GM18520 (cell line): Measurements from ENCODE around the gene CD209.

Experiments used
- ATAC-seq: cut with Tn5 transposase; IDR thresholded peaks from one replicate; pipeline ENCODE4 v1.9.1; 2021; ENCODE audit not compliant: unreplicated experiment

The CD209 gene

DNA sequence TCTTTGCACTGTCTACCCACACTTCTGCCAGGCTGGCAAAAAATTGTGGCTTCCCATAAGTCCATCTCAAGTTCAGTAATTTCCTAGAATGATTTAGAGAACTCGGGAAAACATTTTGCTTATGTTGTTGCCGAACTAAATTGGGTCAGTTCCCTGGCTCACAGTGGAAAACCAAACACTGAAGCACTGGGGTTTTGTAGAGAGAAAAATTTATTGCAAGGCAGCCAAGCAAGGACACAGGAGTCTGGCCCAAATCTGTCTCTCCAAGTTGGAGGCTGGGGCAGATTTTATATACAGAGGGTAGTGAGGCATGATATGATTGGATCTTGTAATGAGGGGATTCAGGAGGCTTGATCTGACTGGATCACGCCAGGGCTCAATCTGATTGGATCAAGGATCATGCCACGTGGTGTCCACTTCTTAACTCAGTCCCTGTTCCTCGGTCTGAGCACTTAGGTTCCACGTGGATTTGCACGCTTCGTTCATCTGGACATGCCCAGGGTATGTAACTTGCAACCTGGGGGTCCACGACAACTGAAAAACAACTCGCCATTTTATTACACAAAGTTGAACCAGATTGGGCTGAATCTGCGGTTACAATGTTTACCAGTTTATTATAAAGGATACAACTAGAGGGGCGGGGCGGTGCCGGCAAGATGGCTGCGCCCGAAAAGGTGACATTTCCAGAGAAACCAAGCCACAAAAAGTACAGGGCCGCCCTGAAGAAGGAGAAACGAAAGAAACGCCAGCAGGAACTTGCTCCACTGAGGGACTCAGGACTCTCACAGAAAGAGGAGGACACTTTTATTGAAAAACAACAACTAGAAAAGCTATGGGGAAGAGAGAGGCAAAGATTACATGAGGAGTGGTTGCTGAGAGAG is 7.3 kb downstream of the CD209 start:
- no peak for ATAC-seq

DNA sequence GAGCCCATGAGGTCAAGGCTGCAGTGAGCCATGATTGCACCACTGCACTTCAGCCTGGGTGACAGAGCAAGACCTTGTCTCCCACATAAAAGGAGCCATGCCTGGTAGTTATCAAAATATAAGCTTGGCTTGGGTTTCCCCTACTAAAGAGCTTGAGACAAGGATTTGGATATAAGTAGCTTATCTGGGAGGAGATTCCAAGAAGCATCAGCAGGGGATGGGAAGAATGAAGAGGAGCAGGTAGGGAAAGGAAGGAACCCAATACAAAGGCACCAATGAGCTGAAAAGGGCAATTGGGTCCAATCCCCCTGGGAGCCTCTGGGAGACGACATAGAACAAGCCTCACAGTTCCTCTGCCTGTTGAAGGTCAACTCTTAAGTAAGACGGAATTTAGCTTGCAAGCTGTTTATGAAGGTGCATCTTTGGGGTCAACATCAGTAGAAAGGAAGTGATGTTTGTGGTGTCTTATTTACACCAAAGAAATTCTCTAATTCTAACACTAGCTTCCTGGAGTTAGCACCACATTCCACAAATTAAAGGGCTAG is 8.1 kb downstream of the CD209 start:
- ATAC-seq, result no peak

DNA sequence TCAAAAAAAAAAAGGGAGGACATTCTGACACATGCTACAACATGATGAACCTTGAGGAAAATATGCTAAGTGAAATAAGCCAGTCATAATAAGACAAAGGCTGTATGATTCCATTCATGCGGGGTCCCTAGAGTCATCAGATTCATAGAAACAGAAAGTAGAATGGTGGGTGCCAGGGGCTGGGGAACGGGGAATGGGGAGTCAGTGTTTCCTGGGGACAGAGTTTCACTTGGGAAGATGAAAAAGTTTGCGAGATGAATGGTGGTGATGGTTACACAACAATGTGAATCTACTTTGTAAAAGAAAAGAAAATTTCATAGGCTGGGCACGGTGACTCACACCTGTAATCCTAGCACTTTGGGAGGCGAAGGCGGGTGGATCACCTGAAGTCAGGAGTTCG is 9.3 kb downstream of the CD209 start:
- no peak for ATAC-seq

DNA sequence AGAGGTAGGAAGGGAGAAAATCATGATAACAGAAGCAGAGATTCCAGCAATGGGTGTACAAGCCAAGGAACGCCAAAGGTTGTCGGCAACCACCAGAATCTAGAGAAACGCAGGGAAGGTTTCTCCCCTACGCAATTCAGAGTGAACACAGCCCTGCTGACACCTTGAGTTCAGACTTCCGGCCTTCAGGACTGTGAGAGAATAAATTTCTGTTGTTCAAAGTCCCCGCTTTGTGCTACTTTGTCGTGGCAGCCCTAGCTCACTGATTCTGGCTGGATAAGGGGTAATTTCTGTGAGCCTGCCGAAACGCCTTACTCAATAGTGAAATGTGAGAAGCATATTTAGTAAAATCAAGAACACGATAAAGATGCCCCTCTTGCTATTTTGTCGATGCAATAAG is 10.1 kb downstream of the CD209 start:
- no peak for ATAC-seq

DNA sequence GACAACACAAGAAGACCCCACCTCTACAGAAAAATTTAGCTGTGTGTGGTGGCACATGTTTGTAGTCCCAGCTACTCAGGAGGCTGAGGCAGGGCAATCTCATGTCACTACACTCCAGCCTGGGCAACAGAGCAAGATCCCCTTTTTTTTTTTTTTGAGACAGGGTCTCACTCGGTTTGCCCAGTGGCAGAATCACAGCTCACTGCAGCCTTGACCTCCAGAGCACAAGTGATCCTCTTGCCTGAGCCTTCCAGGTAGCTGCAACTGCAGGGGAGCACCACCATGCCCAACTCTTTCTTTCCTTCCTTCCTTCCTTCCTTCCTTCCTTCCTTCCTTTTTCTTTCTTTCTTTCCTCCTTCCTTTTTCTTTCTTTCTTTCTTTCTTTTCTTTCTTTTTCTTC is 11.2 kb downstream of the CD209 start:
- ATAC-seq, result no peak

DNA sequence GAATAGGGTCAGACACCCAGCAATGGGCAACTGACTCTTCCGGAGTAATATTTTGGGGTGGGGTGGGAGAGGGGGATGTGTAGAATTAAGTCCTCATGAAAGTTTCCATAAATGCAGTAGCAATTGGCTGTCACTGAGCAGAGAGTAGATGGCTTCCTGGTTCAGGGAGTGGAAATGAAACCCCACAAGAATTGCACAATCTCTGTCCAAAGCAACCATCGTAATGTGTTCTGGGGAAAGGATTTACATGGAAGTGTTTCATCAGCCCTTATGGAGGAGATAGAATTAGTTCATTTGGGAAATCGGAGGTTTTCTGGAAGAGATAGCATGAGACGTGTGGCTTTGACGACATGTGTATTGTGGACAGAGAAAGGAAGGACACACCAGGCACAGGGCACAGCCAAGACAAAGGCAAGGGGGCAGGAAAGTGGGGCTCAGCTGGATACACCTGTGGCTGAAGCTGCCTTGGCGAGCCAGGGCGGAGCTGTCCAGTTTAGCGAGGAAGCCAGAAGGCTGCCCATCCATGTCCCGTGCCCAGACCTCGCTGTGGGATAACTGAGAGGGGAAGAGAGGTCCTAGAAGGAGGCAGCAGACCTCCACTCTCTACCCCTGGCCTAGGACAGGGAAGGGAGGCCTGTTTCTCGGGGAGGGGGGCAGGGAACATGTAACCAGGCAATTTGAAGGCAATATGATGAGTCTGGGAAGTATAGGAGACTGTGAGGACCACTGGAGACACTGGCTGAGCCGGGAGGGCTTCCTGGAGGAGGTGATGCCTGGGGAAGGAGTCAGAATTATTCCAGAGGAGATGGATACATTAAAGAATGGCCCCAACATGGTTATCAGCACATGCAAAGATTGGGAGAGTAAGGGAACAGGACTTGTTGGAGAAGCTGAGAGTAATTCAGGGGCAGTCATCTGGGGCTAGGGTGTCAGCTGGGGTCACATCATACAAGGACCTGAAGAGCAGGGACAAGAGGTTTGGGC is 12.8 kb downstream of the CD209 start:
- ATAC-seq, result no peak

DNA sequence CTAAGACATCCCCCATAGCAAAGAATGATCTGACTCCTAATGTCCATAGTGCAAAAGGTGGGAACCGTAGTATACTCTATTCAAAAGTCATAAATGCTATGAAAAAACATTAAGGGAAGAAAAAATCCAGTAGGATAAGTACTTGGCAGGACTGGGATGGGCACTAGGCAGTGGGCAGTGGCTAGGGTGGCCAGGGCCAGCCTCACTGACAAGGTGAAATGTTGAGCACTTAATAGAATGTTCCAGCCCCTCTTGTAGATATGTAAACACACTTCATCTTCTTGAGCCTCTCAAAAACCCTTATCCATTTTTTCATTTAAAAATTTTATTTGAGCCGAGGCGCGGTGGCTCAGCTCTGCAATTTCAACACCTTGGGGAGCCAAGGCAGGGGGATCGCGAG is 14.0 kb downstream of the CD209 start:
- no peak for ATAC-seq

DNA sequence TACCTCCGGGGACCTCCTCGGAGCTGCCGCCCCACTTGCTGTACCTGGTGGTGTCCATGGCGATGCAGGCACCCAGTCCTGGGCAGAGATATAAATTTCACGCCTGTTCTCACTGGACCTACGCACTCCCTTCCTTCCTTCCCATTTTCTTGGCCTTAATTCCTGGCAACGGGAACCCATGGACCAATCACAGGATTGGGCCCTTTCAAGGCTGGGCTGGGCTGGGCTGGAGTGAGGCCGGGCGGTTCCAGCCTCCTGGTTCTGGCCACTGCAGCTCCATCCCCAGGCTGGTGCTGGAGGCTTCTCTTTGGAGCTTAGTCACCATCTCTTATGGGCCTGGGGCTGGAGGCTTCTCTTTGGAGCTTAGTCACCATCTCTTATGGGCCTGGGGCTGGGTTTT is 15.3 kb downstream of the CD209 start, which contains the start of gene CLEC4G:
TSS of gene CLEC4G (minus strand) at position 66 of the 400 bp plus-strand sequence. CDS start at position 58, 8 bp downstream.
- no peak for ATAC-seq

DNA sequence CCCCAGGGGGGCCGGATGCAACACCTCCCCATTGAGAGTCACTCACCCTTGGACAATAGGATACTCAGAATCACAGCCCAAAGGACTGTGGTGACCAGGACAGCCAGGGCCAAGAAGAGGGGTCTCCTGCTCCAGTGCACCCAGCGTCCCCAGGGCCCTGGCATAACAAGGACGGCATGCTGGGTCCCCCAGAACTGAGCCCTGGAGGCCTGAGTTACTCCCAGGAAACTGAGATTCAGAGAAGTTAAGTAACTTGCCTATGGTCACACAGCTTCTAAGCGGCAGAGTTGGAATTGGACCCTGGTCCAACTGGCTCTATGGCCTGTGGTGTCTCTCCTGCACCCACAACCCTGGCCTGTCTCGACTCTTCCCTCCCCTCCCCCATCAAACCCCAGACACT is 15.7 kb downstream of the CD209 start:
- no peak for ATAC-seq

DNA sequence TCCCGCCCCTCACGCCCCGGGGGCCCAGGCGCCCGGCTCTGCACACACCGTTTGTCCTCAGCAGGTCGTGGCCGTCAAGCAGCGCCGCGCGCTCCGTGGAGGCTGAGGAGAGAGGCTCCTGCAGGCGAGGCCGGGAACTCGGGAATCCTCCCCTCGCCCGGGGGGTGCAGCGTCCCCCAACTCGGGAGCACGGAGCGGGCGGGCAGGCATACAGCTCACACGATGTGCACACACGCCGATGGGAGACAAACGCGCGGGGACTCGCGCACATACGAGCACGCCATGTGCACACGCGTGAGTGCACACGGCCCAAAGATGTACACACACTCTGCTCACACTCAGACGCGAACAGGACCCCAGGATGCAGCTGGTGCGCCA is 16.1 kb downstream of the CD209 start:
- no peak for ATAC-seq

DNA sequence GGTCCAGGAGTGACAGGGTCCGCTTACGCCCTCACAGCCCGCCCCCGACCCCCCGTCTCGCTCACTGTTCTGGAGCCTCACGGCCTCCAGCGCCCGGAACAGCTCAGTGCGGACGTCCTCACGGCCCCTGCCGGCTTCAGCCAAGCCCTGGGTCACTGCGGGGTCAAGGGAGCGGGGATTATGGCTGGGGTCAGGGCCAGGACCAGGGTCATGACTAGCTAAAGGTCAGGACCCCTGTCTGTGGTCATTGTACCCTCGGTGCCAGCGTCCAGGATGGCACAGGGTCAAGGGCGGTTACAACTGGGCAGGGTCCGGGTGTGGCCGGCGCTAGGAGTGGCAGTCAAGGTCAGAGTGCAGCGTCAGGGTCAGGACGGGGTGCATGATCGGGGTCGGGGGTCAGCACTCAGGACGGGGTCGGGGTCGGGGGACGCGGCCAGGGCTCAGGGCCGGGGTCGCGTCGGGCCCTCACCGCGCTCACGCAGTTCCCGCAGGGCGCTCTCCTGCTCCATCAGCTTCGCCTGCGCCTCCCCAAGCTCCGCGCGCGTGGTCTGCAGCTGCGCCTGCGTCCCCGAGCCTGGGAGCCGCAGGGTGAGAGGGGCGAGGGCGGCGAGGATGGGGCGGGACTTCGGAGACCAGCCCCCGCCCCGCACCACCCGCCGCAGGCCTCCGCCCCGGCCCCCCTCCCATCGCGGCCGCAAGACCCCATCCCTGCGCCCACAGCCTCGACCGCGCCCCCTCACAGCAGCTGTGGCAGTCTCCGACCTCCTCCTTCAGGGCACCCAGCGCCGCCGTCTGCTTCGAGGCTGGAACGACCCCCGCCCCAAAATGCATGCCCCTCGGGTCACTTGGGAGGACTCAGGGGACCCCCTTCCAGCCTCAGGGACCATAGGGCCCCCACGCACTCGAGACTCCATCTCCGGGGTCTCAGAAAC is 16.8 kb downstream of the CD209 start:
- no peak for ATAC-seq

DNA sequence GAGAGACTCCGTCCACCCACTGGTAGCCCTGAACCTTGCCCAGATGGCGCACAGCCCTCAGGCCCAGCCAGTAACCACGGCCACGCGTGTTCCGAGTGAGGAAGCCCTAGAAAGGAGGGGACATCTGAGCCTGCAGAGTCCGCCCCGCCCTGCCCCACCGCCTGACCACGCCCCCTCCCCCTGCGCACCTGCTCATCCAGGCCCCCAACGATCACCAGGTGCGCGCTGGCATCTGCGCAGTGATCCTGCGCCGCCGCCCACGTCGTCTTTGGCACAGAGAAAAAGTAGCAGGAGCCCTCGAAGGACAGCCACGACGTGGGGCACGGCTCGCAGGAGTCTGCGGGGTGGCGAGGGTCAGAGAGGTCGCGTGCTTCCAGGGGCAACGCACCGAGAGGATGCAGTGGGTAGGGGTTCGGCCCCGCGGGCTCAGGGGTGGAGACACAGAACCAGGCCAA is 17.5 kb downstream of the CD209 start:
- no peak for ATAC-seq

DNA sequence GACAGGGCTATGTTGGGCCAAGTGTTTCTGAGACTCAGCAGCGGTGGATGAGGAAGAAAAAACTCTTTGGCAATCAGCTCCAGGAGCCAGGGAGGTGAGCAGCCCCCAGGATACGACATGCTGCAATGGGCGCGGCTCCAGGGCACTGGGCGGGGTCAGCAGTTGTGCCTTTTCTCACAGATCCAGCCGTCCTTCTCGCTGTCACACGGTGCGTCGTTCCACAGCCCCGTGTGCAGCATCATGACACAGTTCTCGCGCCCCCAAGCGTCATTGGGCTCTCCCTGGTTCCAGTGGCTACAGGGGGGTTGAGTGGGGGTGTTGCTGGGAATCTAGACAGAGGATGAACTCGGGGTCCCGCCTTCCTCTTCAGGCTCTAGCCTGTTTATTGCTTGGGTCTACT is 18.1 kb downstream of the CD209 start:
- no peak for ATAC-seq

DNA sequence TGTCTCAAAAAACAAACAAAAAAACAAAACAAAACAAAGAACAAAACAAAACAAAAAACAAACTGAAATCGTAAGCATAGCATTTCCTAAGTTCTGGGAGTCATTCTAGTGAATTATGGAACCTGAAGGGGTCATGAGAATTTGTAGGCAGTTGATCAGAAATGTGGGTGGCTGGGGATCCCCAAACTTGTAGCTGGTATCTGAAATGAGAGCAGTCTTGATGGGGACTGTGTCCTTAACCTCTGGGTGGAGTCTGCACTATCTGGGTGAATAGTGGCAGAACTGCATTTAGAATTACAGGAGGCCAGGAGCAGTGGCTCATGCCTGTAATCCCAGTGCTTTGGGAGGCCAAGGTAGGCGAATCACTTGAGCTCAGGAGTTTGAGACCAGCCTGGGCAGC is 21.5 kb downstream of the CD209 start:
- ATAC-seq, result no peak

DNA sequence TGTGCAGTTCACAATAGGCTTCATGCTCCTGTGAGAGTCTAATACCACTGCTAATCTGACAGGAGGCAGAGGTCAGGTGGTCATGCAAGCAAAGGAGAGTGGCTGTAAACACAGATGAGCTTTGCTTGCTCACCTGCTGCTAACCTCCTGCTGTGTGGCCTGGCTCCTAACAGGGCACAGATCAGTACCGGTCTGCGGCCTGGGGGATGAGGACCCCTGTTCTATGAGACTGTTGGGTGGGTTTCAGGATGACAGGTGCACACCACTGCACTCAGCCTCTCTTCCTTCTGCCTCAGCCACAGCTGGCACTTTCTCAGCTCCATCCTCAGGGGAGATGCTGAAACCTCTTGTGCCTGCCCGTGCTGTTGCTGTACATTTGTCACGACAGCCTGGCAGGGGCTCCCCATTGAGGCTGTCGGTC is 25.1 kb downstream of the CD209 start:
- no peak for ATAC-seq

DNA sequence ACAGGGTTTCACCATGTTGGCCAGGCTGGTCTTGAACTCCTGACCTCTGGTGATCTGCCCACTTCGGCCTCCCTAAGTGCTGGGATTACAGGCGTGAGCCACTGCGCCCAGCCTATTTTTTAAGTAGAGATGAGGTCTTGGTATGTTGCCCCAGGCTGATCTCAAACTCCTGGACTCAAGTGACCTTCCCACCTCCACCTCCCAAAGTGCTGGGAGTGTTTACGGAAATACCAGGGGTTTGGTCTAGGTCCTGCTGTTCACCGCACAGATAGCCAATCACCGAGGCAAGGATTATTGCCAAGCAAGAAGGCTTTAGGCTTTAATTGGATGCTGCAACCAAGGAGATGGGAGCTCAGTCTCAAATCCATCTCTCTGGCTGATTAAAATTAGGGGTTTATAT is 27.0 kb downstream of the CD209 start:
- no peak for ATAC-seq

DNA sequence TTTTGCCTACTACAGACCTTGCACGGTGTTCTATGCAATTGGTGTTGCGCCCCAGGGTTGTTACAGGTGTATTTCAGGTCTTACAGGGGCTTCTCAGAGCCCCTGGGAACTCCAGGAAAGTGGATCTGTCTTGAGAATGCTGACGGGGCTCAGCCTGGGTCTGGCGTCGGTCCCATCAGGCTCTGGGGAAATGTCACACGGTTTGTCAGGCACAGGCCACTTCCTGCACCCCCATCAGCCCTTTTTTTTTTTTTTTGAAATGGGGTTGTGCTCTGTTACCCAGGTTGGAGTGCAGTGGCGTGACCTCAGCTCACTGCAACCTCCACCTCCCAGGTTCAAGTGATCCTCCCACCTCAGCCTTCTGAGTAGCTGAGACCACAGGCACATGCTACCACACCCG is 28.7 kb downstream of the CD209 start:
- no peak for ATAC-seq

DNA sequence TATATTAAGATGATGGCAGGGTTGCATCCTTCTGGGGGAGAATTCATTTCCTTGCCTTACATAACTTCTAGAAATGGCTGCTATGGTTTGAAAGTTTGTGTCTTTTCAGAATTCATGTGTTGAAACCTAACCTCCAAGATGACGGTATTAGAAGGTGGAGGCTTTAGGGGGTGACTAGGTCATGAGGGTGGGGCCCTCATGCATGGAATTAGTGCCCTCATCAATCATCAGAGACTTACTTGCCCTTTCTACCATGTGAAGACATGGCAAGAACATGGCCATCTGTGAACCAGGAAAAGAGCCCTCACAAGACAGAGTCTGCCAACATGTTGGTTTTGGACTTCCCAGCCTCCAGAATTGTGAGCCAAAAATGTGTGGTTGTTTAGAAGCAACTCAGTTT is 30.6 kb downstream of the CD209 start:
- no peak for ATAC-seq

DNA sequence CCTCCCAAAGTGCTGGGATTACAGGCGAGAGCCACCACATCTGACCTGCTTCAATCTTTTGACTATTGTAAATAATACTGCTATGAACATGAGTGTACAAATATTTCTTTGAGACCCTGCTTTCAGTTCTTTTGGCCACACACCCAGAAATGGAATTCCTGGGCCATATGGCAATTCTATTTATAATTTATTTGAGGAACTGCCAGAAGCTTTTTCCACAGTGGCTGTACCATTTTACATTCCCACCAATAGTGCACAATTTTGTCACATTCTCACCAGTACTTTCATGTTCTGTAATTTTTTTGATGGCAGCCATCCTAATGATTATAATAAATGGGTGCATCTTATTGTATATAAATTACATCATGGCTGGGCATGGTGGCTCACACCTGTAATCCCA is 31.7 kb downstream of the CD209 start:
- no peak for ATAC-seq

DNA sequence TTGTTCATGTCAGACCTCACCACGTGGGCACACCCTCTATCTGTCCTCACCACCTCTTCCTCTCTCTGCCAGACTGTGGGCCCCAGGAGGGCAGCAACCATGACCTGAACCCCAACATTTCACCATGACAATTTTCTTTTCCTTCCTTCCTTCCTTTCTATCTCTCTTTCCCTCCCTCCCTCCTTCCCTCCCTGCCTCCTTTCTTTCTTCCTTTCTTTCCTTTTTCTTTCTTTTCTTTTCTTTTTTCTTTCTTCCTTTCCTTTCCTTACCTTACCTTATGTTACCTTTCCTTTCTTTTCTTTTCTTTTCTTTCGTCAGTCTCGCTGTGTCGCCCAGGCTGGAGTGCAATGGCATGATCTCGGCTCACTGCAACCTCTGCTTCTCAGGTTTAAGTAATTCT is 36.7 kb downstream of the CD209 start:
- no peak for ATAC-seq
